Fibroblast of upper back skin (primary cell): ENCODE data around the gene CNST.

ENCODE experiments used
- DNase-seq: peaks from one replicate; pipeline ENCODE4 v3.0.0-alpha.2; 2013

CNST gene

GRCh38 chr1:246566128-246566812, at the start of gene CNST, which contains the start of gene TFB2M:
TSS of gene CNST (plus strand) at chr1:246566456. CDS start at chr1:246591563, 25,107 bp downstream.
TSS of gene TFB2M (minus strand) at chr1:246566261. CDS start at chr1:246566138, 123 bp downstream.
- DNase-seq, result peak; percentile 99

- no peak for DNase-seq
Observed at GRCh38 chr1:246517391-246517790, 48.9 kb upstream of the CNST start.

- DNase-seq, result no peak
Observed at GRCh38 chr1:246518456-246519205, 47.6 kb upstream of the CNST start.

GRCh38 chr1:246519514-246519913, 46.7 kb upstream of the CNST start:
- no peak for DNase-seq

- no peak for DNase-seq
Observed at GRCh38 chr1:246526380-246526779, 39.9 kb upstream of the CNST start.

GRCh38 chr1:246526915-246527314, 39.3 kb upstream of the CNST start:
- no peak for DNase-seq

- peak; percentile 9 for DNase-seq
Observed at GRCh38 chr1:246527402-246528088, 38.7 kb upstream of the CNST start.

- DNase-seq, result no peak
Observed at GRCh38 chr1:246528933-246529731, 37.1 kb upstream of the CNST start.

GRCh38 chr1:246530482-246530881, 35.8 kb upstream of the CNST start:
- DNase-seq, result no peak

- DNase-seq, result no peak
Observed at GRCh38 chr1:246532519-246532918, 33.7 kb upstream of the CNST start.

GRCh38 chr1:246533371-246533905, 32.8 kb upstream of the CNST start:
- no peak for DNase-seq

GRCh38 chr1:246534114-246534513, 32.1 kb upstream of the CNST start:
- no peak for DNase-seq

- DNase-seq, result no peak
Observed at GRCh38 chr1:246537441-246537840, 28.8 kb upstream of the CNST start.

- DNase-seq, result no peak
Observed at GRCh38 chr1:246537887-246538286, 28.4 kb upstream of the CNST start.

GRCh38 chr1:246540738-246541491, 25.3 kb upstream of the CNST start:
- DNase-seq, result no peak

GRCh38 chr1:246544001-246544400, 22.3 kb upstream of the CNST start:
- DNase-seq, result no peak

GRCh38 chr1:246549665-246550064, 16.6 kb upstream of the CNST start:
- no peak for DNase-seq

- no peak for DNase-seq
Observed at GRCh38 chr1:246550402-246550801, 15.9 kb upstream of the CNST start.

- no peak for DNase-seq
Observed at GRCh38 chr1:246552110-246552509, 14.1 kb upstream of the CNST start.

- no peak for DNase-seq
Observed at GRCh38 chr1:246554201-246554600, 12.1 kb upstream of the CNST start.

GRCh38 chr1:246558041-246558440, 8.2 kb upstream of the CNST start:
- DNase-seq, result no peak

- no peak for DNase-seq
Observed at GRCh38 chr1:246559310-246559709, 6.9 kb upstream of the CNST start.
